ENCODE measurements around the gene PHLDA3.

DNA sequence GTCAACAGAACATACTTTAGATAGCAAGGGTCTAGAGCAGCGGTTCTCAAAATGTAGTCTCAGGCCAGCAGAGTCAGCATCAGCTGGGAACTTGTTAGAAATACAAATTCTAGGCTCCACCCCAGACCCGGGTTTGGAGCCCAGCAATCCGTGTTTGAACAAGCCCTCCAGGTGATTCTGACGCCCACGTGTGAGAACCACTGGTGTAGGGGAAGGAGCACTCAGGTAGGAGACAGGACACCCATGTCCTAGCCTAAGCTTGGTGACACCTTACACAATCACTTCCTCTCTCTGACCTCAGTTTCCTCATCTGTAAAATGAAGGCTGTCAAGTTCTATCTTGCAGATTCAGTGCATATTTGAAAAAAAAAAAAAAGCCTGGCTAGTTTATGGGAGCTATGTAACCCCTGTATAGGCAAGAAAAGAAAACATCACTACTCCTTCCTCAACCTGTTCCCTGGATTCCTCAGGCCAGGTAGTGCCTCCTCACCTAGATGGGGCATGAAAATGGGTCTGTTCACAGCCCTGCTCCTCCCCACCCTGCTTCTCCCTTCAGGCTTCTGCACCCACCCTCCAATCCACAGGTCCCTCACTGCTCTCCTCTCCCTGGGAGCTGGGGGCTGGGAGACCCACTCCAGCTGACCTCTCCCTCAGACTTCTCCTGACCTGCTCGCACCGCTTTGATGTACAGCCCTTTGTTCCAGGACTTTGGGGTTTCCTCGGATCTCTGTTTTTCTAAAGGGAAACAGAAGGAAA lies 7.1 kb upstream of the PHLDA3 start:
- TF ChIP-seq POLR2AphosphoS5 (IDR thresholded peaks at IDR 0.05; ENCODE audit: low read depth, low read length): no peak
- no peak for TF ChIP-seq POLR2A (IDR thresholded peaks at IDR 0.05; ENCODE audit: low read depth, low read length)

Data from GM12891 (cell line).